ENCODE data around the gene HSPA12B.

DNA sequence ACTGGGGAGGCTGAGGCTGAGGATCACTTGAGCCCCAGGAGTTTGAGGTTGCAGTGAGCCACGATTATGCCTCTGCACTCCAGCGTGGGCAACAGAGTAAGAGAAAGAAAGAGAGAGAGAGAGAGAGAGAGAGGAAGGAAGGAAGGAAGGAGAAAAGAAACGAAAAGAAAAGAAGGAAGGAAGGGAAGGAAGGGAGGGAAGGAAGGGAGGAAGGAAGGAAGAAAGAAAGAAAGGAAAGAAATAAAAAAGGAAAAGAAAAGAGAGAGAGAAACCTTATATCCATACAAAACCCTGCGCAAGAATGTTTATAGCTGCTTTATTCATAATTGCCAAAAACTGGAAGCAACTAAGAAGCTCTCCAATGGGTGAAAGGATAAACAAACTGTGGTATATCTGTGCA is 8.1 kb upstream of the HSPA12B start:
- TF ChIP-seq, protein P1, sequence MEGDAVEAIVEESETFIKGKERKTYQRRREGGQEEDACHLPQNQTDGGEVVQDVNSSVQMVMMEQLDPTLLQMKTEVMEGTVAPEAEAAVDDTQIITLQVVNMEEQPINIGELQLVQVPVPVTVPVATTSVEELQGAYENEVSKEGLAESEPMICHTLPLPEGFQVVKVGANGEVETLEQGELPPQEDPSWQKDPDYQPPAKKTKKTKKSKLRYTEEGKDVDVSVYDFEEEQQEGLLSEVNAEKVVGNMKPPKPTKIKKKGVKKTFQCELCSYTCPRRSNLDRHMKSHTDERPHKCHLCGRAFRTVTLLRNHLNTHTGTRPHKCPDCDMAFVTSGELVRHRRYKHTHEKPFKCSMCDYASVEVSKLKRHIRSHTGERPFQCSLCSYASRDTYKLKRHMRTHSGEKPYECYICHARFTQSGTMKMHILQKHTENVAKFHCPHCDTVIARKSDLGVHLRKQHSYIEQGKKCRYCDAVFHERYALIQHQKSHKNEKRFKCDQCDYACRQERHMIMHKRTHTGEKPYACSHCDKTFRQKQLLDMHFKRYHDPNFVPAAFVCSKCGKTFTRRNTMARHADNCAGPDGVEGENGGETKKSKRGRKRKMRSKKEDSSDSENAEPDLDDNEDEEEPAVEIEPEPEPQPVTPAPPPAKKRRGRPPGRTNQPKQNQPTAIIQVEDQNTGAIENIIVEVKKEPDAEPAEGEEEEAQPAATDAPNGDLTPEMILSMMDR (IDR thresholded peaks at IDR 0.05; ENCODE audit: low read length): no peak
- no peak for TF ChIP-seq EZH2 (IDR thresholded peaks at IDR 0.05; ENCODE audit: borderline replicate concordance, low read length)
